Colon (tissue), 2 donors: Measurements from ENCODE around the gene SLC8A1.

Experiments used
- FAIRE-seq: peaks from 2 replicates; lab custom pipeline; 2012; peaks lifted over from hg19 to GRCh38; lab: Jason Lieb, UNC
- donor health status: control.
- donor health status: control.

The SLC8A1 gene

GRCh38 chr2:40190457-40190856 is 261.4 kb downstream of the SLC8A1 start:
- no peak for FAIRE-seq

DNA sequence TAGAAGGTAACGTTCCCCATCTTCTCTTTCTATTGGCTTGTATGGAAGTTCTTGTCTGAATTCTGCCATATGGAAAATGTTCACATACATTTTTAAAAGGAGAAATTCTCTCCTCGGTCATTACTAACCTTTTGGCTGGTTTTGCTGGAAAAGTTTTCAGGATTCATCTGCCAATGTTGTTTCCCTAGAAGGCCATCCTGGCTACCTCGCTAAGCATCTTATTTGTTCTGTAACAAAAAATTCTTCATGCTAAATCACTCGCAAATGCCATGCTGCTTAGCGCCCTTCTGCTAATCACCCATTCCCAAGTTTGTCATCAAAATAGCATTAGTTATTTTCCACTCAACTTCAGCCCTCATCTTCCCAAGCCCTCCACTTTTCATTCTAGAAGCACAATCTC is 262.0 kb downstream of the SLC8A1 start:
- FAIRE-seq: no peak

DNA sequence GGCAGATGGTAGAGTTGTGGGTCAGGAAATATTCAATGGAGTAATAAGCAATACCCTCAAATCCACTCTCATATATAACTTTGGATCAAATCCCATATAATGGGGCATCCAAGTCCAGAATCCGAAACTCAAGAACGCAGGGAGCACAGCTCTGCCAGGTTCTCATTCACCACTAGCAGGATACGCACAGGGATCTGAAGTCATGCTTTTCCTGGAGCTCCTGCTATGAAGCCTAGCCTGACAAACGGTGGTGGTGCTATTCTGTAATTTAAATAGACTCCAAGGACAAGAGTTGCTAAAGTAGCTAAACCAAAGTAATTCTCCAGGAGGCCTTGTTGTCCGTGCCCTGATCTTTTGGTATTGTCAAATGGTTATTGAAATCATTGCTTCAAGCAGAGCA is 264.8 kb downstream of the SLC8A1 start:
- FAIRE-seq: no peak

GRCh38 chr2:40184551-40184950 is 267.3 kb downstream of the SLC8A1 start:
- no peak for FAIRE-seq

DNA sequence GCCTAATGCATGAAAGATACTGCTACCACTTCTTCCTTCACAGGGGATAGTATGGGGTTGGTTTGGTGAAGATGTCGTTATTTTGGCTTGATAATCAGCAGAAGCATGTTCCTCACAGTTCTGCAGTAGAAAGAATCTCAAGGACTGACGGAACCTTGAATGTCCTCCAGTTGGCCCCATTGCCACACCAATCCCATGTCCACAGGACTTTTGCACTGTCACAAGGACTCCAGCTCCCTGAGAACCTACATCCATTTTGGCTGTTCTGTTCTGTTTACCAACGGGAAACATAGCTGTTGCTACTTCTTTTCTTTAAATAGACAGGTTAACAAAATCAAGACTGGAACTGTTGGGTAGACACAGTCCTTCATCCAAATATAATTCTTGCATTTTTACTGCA is 270.0 kb downstream of the SLC8A1 start:
- FAIRE-seq: no peak

DNA sequence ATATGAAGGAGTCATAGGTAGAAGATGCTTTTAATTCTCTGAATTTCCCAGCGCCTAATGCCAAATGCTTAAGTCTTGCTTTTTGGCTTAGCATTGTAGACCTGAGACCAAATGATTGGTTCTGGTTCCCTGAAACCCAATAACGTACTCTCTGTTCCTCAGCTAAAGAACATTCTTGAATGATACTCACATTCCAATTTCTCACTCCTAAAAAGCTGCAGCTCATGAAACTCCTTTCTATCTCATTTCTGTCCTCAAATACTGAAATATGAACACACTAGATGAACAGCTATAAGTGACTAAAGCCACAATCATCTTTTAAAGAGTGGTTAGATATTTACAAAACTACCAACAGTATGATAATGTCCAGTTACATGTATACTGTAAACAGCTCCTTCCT is 272.1 kb downstream of the SLC8A1 start:
- FAIRE-seq: no peak

- no peak for FAIRE-seq
Measured at GRCh38 chr2:40178971-40179370, 272.9 kb downstream of the SLC8A1 start.

DNA sequence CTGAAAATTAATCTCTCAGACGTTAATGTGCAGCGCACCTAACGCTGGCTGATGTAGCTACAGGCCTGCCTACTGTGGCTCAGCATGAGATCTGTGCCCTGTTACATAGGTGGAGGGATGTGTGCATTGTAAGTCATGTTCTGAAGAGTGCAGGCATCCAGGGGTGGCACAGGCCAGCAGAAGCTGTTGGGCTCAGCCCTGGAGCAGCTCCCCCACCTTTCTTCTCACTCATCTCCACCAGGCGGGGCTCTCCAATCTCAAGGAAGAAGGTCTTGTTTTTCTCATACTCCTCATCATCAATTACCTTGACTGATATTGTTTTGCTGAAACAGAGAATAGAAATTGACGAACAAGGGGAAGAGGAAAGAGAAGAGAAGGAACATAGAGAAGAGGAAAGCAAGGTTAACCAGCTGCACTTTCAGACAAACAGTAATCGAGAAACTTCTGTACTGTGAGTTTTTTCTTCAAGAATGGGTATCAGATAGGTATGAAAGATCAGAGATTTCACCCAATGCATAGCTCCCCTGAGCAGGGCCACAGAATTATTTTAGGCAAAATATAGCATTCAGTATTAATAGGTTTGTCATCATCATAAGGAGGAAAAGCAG is 273.6 kb downstream of the SLC8A1 start:
- FAIRE-seq: no peak

GRCh38 chr2:40177366-40177765 is 274.5 kb downstream of the SLC8A1 start:
- no peak for FAIRE-seq

GRCh38 chr2:40173276-40173675 is 278.6 kb downstream of the SLC8A1 start:
- no peak for FAIRE-seq

- no peak for FAIRE-seq
Measured at GRCh38 chr2:40169856-40170255, 282.0 kb downstream of the SLC8A1 start.

DNA sequence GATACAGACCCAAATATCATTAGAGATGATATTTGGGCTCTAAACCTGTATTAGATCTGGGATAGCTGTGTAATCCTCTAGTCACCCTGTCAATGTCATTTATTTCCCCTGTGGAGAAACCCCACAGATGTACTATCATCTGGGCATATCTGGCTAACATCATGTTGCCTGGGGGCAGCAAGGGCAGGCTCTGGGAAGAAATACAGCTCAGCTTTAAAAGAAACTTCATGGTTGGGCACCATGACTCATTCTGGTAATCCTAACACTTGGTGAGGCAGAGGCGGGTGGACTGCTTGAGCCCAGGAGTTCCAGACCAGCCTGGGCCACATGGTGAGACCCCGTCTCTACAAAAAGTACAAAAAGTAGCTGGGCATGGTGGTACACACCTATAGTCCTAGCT is 282.5 kb downstream of the SLC8A1 start:
- FAIRE-seq: no peak

GRCh38 chr2:40168546-40168945 is 283.3 kb downstream of the SLC8A1 start:
- FAIRE-seq: no peak

GRCh38 chr2:40168032-40168431 is 283.9 kb downstream of the SLC8A1 start:
- FAIRE-seq: no peak

DNA sequence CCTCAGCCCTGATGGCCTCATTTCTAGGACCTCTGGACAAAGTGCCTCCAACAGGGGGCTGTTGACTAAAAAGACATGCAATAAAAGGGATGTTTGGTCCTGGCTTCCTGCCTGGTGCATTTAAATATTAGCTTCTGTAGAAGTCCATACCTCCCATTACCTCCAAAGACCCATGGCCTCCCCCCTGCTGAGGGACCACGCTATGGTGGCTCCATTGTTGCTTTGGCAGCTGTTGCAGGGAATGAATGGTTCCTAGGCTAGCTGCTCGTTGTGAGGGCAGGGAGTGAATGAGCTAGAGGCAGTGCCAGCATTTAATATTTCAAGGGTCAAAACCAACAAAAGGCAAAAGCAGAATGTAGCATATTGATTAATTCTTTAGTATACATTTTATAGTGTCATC is 285.9 kb downstream of the SLC8A1 start:
- FAIRE-seq: no peak

- FAIRE-seq: no peak
Measured at GRCh38 chr2:40165509-40165844, 286.4 kb downstream of the SLC8A1 start.

DNA sequence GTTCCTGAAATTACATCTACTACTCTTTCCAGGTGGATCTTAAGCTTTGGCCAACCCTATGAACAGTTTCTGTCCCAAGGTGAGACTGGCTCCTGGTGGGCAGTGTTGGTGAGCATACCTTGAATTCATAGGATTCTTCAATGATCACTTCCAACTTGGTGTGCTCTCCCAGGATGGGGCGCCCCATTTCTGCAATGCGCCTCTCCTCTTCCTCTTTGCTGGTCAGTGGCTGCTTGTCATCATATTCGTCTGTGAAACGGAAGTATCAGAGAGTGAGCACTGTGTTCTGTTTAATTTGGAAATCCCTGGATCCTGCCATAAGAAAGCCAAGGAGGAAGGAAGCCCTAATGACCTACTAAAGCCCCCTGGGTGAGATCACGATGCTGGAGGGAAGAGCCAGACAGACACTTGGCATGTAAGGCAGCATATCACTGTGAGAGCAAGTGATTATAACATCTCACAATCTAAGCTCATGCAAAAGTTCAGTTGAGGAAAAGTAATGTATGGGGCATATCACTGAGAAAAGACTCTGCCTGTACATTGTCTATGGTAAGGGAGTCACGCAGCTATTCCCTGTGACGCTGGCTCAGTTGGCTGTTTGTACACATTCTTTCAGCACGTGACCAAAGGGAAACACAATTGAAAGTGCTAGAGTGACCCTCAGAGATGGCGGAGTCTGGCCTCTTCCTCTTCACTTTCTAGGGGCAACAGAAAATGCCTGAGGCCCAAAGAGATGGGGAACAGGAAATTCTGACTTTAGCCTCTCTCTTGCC is 287.0 kb downstream of the SLC8A1 start:
- FAIRE-seq: no peak

DNA sequence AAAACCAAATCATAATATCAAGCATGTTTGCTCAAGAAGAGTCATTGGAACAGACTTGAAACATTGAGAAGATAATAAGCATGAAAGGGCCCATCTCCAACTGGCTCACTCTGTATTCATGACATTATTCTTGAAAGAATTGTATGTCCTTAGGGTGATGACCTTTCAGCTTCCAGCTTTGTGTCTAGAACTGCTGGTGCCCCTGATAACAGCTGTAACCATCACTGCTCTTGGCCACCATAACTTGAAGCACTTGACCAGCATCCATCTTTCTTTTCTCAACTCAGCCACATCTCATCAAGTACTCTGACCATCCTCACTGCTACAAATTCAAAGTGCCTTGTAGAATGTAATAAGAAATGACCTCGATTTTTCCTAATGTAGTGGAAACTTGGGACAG is 289.9 kb downstream of the SLC8A1 start:
- no peak for FAIRE-seq

GRCh38 chr2:40160751-40161218 is 291.1 kb downstream of the SLC8A1 start:
- no peak for FAIRE-seq

GRCh38 chr2:40159333-40159732 is 292.6 kb downstream of the SLC8A1 start:
- no peak for FAIRE-seq

GRCh38 chr2:40158781-40159180 is 293.1 kb downstream of the SLC8A1 start:
- peak; percentile 66 for FAIRE-seq

- FAIRE-seq: no peak
Measured at GRCh38 chr2:40155728-40156127, 296.2 kb downstream of the SLC8A1 start.

DNA sequence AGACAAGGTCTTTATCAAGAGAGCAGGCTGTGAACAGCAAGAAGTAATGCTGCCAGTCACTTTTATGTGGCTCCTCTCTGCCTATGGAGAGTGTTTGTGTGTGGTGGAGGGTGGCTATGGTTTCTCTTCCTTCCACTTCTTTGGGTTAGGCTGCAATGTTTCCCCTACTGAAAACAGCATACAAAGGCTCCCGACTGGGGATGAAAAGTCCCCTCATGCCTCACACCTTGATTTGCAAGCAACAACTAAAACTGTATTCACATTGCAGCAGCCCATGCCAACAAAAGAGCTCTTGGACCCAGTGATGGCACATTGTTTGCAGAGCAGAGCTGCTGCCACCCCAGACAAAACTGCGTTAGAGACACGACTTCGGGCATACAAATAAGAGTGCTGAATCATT is 301.6 kb downstream of the SLC8A1 start:
- FAIRE-seq: no peak

DNA sequence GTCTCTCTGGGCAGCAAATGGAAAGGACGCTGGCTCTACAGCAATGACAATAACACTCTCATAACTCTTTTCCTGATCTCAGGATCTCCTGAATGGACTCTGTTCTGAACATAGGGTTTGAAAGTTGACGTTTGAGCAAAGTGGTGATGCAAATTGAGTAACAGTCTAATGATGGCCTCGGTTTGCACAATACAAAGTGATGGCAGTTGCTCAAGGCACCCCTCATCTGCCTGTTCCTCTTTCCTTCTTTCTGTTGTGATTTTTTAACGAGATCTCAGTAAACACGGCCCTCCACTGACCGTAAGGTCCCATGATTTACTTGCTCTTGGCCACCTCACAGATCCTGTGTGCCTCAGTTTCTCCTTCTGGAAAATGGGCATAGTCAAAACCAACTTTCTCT is 303.6 kb downstream of the SLC8A1 start:
- FAIRE-seq: no peak
